ENCODE measurements around the gene PLCB4. TPM values are rescaled to one million over a fixed set of nuclear protein-coding genes. Genes with fewer than 3 reads are reported as not detected.
"Not testable (repeated sequence)": the region's sequence is repeated elsewhere in the genome, so short reads cannot be mapped to it uniquely, and the experiment has no call there.

Gene PLCB4
- total RNA-seq, 2 experiments from 2014 or later, result not detected

DNA sequence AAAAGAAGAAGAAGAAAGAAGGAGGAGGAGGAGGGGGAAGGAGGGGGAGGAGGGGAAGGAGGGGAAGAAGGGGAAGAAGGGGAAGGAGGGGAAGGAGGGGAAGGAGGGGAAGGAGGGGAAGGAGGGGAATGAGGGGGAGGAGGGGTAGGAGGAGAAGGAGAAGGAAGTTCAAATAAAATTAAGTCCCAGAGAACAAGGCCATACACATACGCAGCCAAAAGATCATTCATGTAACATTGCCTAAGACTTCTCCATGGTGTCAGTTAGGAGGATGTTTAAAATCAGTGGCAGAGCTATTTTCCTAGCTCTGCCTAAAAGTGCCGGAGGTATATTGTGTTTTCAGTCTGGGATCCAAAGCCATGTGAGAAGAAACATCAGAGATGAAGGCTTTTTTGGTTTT lies 75.8 kb downstream of the PLCB4 start:
- no peak for DNase-seq
- ChIA-PET CTCF (no interaction called here), POLR2A (no interaction called here)
- H3K9me3 Mint-ChIP-seq, result peaks cover 16% of the 10 kb centered on the region
- H3K4me1 Mint-ChIP-seq, result no peaks in the 10 kb centered on the region
- H3K27ac Mint-ChIP-seq, result no peak overlapping the region
- H3K4me3 Mint-ChIP-seq, result no peak overlapping the region
- no peaks in the 10 kb centered on the region for H3K27me3 Mint-ChIP-seq
- H3K36me3 Mint-ChIP-seq (ENCODE audit: low read depth), result no peaks in the 10 kb centered on the region

DNA sequence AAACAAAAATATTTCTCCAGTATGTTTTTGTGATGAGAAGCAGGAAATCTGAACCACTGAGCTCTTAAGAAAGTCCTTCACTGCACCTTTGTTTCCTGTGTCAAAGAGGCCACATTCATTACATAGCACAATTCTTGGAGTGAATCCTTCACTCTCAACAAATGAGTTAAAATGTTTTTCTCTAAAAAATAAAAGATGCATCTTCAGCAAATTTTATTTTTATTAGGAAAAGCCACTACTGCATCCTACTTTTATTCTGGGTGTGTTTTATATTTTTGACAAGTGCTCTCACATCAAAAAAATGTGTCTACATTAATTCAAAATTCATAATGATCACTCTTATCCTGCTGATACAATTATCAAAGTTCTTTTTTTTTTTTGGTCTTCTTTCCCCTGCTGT lies 76.3 kb downstream of the PLCB4 start:
- H3K4me3 Mint-ChIP-seq, result no peak overlapping the region
- H3K9me3 Mint-ChIP-seq, result peaks cover 13% of the 10 kb centered on the region
- CTCF ChIA-PET, result no interaction called here
- H3K4me1 Mint-ChIP-seq, result no peaks in the 10 kb centered on the region
- no peaks in the 10 kb centered on the region for H3K36me3 Mint-ChIP-seq (ENCODE audit: low read depth)
- POLR2A ChIA-PET, result no interaction called here
- no peak for DNase-seq
- H3K27ac Mint-ChIP-seq, result no peak overlapping the region
- H3K27me3 Mint-ChIP-seq, result no peaks in the 10 kb centered on the region

DNA sequence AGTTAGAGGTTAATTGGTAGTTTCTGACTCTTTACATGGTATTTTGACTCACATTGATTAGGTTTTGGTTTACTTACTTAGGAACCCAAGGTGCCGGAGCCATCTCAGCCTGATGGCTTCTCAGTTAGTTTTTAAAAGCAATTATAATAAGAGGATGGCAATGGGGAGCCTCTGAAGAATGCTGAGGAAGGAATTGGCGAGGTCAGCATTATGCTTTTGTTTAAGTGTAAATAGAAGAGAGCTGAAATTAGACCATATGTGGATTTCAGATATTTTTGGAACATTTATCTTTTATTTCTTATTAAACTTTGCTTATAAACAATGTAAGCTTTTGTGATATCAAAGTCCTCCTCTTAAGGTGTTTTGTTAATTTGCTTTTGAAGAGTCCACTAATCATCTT lies 77.8 kb downstream of the PLCB4 start:
- Mint-ChIP-seq H3K4me3 (no peak overlapping the region), H3K9me3 (peaks cover 11% of the 10 kb centered on the region), H3K27ac (no peak overlapping the region), H3K36me3 (ENCODE audit: low read depth) (no peaks in the 10 kb centered on the region), H3K4me1 (no peaks in the 10 kb centered on the region), H3K27me3 (no peaks in the 10 kb centered on the region)
- ChIA-PET POLR2A (no interaction called here), CTCF (no interaction called here)
- DNase-seq, result no peak

DNA sequence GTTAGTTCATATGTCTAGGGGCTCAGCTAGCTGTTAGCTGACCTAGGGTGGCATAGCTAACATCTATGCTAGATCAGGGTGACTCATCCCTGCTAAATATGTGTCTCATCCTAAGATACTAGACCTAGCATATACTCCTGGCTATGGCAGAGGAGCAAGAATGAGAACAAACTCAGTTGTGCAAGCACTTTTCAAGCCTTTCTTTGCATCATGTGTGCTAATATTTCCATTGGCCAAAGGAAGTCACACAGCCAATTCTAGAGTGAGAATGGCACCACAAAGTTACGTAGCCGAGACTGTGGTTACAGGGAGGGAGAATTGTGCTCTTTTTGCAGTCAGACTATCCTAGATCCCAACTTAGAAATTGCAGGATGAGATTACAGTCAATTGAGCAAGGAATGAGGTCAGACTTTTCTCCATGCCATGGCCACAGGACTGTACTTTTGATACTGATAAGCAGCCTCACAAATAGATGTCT lies 78.7 kb downstream of the PLCB4 start:
- Mint-ChIP-seq H3K36me3 (ENCODE audit: low read depth) (no peaks in the 10 kb centered on the region), H3K4me1 (no peaks in the 10 kb centered on the region), H3K27me3 (no peaks in the 10 kb centered on the region), H3K9me3 (peaks cover 7% of the 10 kb centered on the region), H3K4me3 (no peak overlapping the region), H3K27ac (no peak overlapping the region)
- POLR2A ChIA-PET, result no interaction called here
- no peak for DNase-seq
- CTCF ChIA-PET, result no interaction called here

DNA sequence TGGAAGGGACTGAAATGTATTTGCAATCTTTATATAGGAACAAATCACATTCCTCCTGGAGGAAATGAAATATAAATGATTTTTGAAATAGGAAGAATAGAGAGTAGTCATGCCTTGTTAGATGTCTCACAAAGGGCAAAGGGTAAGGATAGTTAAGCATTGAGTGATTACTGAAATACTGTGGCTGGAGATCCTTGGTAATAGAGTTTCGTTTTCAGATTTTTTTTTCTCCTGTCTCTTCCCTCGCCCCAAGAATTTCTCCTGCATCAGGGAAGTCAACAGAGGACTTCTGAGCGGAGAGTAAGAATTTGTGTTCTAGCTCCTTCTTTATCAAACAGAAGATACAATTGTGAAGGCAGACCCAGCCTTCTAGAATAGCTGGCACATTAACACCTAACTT lies 79.4 kb downstream of the PLCB4 start:
- ChIA-PET CTCF (no interaction called here), POLR2A (no interaction called here)
- H3K9me3 Mint-ChIP-seq, result peaks cover 7% of the 10 kb centered on the region

DNA sequence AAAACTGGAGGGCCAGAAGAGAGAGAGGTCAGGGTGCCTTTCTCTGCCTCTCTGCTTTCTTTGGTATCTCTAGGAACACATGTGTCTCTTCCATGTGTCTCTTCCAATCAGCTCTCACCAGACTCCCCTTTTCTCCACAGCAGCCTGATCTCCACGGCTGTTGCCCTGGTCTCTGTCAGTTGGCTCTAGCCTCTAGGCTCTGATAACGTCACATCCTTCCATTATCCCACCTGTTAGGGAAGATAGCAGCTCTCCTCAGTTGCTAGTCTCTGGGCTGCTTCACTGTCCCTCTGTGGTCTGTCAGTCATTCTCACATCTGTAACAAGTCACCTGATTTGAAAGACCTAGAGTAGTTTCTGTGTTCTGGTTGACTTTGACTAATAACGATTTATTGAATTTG lies 80.2 kb downstream of the PLCB4 start:
- no peak overlapping the region for H3K4me3 Mint-ChIP-seq
- no peak for DNase-seq

More for the DNA sequence above, 79.4 kb downstream of the PLCB4 start:
- H3K36me3 Mint-ChIP-seq (ENCODE audit: low read depth), result no peaks in the 10 kb centered on the region
- no peaks in the 10 kb centered on the region for H3K27me3 Mint-ChIP-seq
- H3K27ac Mint-ChIP-seq, result no peak overlapping the region
- DNase-seq, result no peak
- H3K4me3 Mint-ChIP-seq, result no peak overlapping the region
- no peaks in the 10 kb centered on the region for H3K4me1 Mint-ChIP-seq

DNA sequence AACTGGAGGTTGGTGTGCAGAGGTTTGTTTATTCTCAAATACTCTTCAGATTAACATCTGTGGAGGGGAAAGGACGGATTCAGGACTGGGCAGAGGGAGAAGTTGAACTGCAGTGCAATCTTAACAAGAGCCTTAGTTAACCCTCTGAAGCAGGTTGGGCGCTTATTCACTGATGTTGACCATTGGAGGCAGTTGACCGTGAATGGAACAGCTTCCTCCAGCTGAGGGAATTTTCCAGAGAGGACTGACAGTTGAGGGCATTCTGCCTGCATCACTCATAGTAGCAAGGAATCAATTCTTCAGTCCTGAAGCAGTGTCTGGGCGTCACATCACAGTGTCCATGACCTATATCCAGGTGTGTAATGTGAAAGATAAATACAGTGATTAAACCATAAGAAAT lies 80.9 kb downstream of the PLCB4 start:
- no peak overlapping the region for H3K4me3 Mint-ChIP-seq
- H3K36me3 Mint-ChIP-seq (ENCODE audit: low read depth), result no peaks in the 10 kb centered on the region
- ChIA-PET CTCF (no interaction called here), POLR2A (no interaction called here)
- peaks cover 14% of the 10 kb centered on the region for H3K9me3 Mint-ChIP-seq
- no peaks in the 10 kb centered on the region for H3K27me3 Mint-ChIP-seq
- no peak overlapping the region for H3K27ac Mint-ChIP-seq
- H3K4me1 Mint-ChIP-seq, result no peaks in the 10 kb centered on the region
- no peak for DNase-seq

More for the DNA sequence above, 80.2 kb downstream of the PLCB4 start:
- no peak overlapping the region for H3K27ac Mint-ChIP-seq
- H3K4me1 Mint-ChIP-seq, result no peaks in the 10 kb centered on the region
- no peaks in the 10 kb centered on the region for H3K27me3 Mint-ChIP-seq
- ChIA-PET POLR2A (no interaction called here), CTCF (no interaction called here)
- H3K9me3 Mint-ChIP-seq, result peaks cover 14% of the 10 kb centered on the region
- H3K36me3 Mint-ChIP-seq (ENCODE audit: low read depth), result no peaks in the 10 kb centered on the region

DNA sequence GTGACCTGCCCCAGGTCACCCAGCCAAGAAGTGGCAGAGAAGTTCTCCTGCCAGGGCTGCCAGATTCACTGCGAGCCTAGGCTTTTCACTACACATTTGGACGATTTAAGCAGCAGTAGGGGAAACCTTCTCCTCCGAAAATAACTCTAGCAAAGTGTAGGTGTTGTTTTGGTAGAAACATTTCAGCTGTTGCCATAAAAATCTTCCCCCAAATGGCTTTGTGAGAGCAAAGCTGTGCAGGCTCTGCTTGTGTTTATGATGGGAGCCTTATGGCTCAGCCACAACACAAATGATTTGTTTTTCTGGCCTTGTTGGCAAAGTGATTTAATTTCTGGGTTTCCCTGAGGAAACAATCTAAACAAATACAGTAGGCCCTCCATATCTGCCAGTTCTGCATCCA lies 81.8 kb downstream of the PLCB4 start:
- CTCF ChIA-PET, result no interaction called here
- no peaks in the 10 kb centered on the region for H3K27me3 Mint-ChIP-seq
- H3K36me3 Mint-ChIP-seq (ENCODE audit: low read depth), result no peaks in the 10 kb centered on the region
- H3K4me1 Mint-ChIP-seq, result no peaks in the 10 kb centered on the region
- POLR2A ChIA-PET, result no interaction called here
- peaks cover 17% of the 10 kb centered on the region for H3K9me3 Mint-ChIP-seq
- H3K4me3 Mint-ChIP-seq, result no peak overlapping the region
- no peak for DNase-seq
- H3K27ac Mint-ChIP-seq, result no peak overlapping the region

DNA sequence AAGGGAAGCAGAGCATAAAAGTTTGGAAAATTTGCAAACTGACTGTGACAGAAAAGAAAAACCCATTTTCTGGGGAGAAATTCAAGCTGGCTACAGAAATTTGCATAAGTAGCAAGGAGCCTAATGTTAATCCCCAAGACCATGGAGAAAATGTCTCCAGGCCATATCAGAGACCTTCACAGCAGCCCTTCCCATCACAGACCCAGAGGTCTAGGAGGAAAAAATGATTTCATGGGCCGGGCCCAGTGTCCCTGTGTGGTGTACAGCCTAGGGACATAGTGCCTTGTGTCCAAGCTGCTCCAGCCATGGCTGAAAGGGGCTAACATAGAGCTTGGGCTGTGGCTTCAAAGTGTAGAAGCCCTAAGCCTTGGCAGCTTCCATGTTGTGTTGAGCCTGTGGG lies 83.3 kb downstream of the PLCB4 start:
- H3K9me3 Mint-ChIP-seq, result peaks cover 20% of the 10 kb centered on the region
- CTCF ChIA-PET; H3K4me1 Mint-ChIP-seq; H3K4me3 Mint-ChIP-seq; H3K27ac Mint-ChIP-seq; POLR2A ChIA-PET; H3K27me3 Mint-ChIP-seq; DNase-seq; H3K36me3 Mint-ChIP-seq (ENCODE audit: low read depth): not testable (repeated sequence)

DNA sequence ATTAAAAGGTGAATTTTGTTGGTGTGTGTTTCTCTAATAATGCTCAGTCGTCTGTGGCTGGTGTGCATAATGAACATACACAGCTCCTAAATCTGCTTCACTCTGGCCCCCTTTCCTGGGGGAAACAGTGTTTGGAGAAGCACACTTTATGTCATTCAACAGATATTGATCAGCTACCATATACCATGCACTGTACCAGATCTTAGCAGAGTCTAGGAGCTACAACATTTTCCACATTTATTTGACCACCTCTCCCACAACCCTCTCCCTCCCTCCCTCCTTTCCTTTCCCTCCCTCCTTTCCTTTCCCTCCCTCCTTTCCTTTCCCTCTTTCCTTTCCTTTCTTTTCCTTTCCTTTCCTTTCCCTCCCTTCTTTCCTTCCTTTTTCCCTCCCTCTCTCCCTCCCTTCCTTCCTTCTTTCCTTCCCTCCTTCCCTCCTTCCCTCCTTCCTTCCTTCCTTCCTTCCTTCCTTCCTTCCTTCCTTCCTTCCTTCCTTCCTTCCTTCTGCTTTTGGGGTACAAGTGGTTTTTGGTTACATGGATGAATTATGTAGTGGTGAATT lies 85.7 kb downstream of the PLCB4 start:
- H3K4me1 Mint-ChIP-seq, result no peaks in the 10 kb centered on the region
- H3K27ac Mint-ChIP-seq, result no peak overlapping the region
- CTCF ChIA-PET, result no interaction called here
- POLR2A ChIA-PET, result no interaction called here
- H3K36me3 Mint-ChIP-seq (ENCODE audit: low read depth), result no peaks in the 10 kb centered on the region
- H3K4me3 Mint-ChIP-seq, result no peak overlapping the region
- H3K9me3 Mint-ChIP-seq, result peaks cover 19% of the 10 kb centered on the region
- H3K27me3 Mint-ChIP-seq, result no peaks in the 10 kb centered on the region
- DNase-seq, result no peak

DNA sequence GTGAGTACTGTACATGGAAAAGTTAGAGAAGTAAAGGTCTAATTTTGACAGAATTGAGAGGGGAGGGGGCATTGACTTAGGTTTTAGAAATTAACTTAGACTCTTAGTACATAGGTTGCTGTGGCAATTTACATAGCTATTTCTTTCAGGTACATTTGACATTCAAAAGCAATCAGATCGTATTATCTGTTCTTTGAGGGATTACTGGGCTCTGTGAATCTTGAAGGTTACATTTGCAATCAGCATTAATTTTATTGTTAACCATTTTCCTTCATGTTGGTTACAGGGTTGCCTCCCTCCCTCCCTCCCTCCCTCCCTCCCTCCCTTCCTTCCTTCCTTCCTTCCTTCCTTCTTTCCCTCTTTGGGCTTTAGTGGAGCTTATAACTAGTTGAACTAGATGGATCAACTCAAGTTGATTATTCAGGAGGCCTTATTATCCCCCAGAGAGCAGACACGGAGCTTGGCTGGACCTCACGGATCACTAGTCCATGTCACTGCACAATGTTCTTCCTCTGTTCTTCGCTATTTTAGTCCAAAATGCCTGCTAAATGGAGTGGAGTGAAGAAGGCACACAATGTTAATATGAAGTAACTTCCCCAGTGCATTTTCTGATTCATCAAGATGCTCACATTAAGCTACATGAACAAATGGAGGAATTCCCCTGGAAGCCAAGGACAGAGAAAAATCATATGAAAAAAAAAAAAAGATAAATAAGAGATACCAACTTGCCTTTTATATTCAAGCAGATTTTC lies 87.8 kb downstream of the PLCB4 start:
- DNase-seq, result no peak
- POLR2A ChIA-PET, result no interaction called here
- no peaks in the 10 kb centered on the region for H3K27me3 Mint-ChIP-seq
- CTCF ChIA-PET, result no interaction called here
- H3K4me1 Mint-ChIP-seq, result no peaks in the 10 kb centered on the region
- H3K4me3 Mint-ChIP-seq, result no peak overlapping the region
- H3K36me3 Mint-ChIP-seq (ENCODE audit: low read depth), result no peaks in the 10 kb centered on the region
- peaks cover 15% of the 10 kb centered on the region for H3K9me3 Mint-ChIP-seq
- no peak overlapping the region for H3K27ac Mint-ChIP-seq

DNA sequence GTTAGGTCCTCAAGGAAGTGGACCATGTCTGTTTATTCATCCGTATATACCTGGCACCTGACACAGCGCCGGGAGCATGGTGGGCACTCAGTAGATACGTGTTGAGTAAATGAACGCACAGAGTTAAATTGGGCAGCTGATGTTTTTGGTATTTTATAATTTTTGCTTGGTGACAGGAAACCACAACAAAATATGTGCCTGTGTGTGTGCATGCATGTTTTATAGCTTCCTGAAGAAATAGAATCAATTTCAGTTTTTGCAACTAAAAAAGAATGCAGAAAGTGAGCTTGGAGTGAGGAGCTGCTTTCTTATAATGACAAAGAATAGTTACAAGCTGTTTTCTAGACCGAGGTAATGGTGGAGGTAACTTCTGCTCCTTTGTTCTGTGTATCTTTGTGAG lies 91.4 kb downstream of the PLCB4 start:
- ChIA-PET POLR2A (no interaction called here), CTCF (no interaction called here)
- H3K27me3 Mint-ChIP-seq, result no peaks in the 10 kb centered on the region
- no peaks in the 10 kb centered on the region for H3K36me3 Mint-ChIP-seq (ENCODE audit: low read depth)
- DNase-seq, result no peak
- no peak overlapping the region for H3K4me3 Mint-ChIP-seq
- H3K4me1 Mint-ChIP-seq, result no peaks in the 10 kb centered on the region
- H3K9me3 Mint-ChIP-seq, result peaks cover 7% of the 10 kb centered on the region
- no peak overlapping the region for H3K27ac Mint-ChIP-seq

DNA sequence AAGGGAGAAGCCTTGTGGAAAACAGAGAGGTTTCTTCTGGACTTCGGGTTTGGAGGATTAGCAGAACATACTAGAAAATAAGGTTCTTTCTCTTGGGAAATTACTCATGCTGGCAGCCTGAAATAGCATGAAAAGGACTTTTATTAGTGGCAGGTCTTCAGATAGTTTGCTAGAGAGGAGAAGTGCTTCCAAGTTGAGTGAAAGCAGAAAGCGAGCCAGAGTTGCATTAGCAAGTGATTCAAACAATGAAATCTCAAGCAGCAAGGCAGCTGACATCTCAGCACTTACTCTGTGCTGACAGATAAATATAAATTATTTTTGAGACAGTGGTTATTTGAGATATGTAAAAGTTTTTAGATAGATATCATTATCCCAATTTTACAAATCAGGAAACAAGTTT lies 91.9 kb downstream of the PLCB4 start:
- no peak overlapping the region for H3K27ac Mint-ChIP-seq
- CTCF ChIA-PET, result no interaction called here
- no peaks in the 10 kb centered on the region for H3K4me1 Mint-ChIP-seq
- DNase-seq, result no peak
- H3K27me3 Mint-ChIP-seq, result no peaks in the 10 kb centered on the region
- no peak overlapping the region for H3K4me3 Mint-ChIP-seq
- no peaks in the 10 kb centered on the region for H3K36me3 Mint-ChIP-seq (ENCODE audit: low read depth)
- POLR2A ChIA-PET, result no interaction called here
- peaks cover 3% of the 10 kb centered on the region for H3K9me3 Mint-ChIP-seq

DNA sequence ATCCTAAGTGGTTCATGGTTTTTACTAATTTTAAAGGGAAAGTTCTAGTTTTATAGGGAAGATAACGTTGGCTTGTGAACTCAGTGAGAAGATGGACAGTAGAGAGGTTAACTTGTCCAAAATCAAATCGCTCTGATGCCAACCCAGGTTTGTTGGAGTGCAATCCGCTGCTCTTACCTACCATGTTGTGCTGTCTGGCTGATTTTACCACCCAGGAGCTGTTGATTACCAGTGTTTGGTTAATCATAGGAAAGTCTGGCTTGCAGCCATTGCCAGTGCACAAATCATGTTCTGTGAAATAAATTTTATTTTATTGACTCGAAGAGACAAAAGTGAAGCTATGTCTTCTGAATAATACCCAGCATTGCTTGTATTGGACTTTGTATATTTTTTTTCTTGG lies 92.4 kb downstream of the PLCB4 start:
- H3K4me3 Mint-ChIP-seq, result no peak overlapping the region
- CTCF ChIA-PET, result no interaction called here
- H3K27ac Mint-ChIP-seq, result no peak overlapping the region
- no peaks in the 10 kb centered on the region for H3K4me1 Mint-ChIP-seq
- POLR2A ChIA-PET, result no interaction called here
- H3K9me3 Mint-ChIP-seq, result no peaks in the 10 kb centered on the region
- no peaks in the 10 kb centered on the region for H3K36me3 Mint-ChIP-seq (ENCODE audit: low read depth)
- H3K27me3 Mint-ChIP-seq, result no peaks in the 10 kb centered on the region
- no peak for DNase-seq

All from activated CD4-positive, alpha-beta memory T cell treated with anti-CD3 and anti-CD28 coated beads, Interleukin-2, amount 10 ng/mL, durations not matched to agents 7 days and 5 days (primary cell).